K562 (cell line): Measurements from ENCODE around the gene STPG4. TPM values are rescaled to one million over a fixed set of nuclear protein-coding genes. Genes with fewer than 3 reads are reported as not detected.

Experiments used
- ATAC-seq: fragments of 200-7000 bp; cut with Tn5 transposase; 3 replicates; pipeline ENCODE4 v1.9.1; 2020; ENCODE audit warnings: moderate library complexity
- BruUV-seq: library from RNA; stranded (reverse); fragments of 400-500 nt; replicated peaks from 2 replicates; lab custom pipeline; 2021; lab: Mats Ljungman, UMichigan
- CTCF ChIA-PET: fragments of 300-600 bp; formaldehyde crosslinking; extraction: SDS; loops from one replicate; lab custom pipeline; 2021; ENCODE audit warnings: low intra/inter-chr PET ratio; lab: Yijun Ruan, JAX
- POLR2A ChIA-PET: fragments of 300-600, 350-650 bp; sonication (Branson Sonifier 250); formaldehyde crosslinking; extraction: SDS; loops from one replicate; lab custom pipeline; 2021; ENCODE audit warnings: antibody characterized with exemption, inconsistent platforms; lab: Yijun Ruan, JAX
- DNase-seq, 4 experiments: peaks; one replicate each; pipeline versions ENCODE4 v3.0.0 to v3.0.0-alpha.2; 2011 to 2018; ENCODE audit warnings: low spot score in 3 of 4, mixed read lengths in 3 of 4; ENCODE audit errors: extremely low read depth in 1 of 4
- FAIRE-seq: peaks from 2 replicates; lab custom pipeline; 2011; peaks lifted over from hg19 to GRCh38; lab: Jason Lieb, UNC
- H2AFZ ChIP-seq: 2 replicates; pipeline ENCODE4 v1.6.0; 2011; ENCODE audit warnings: low read depth, low read length, control low read depth, inconsistent platforms
- H3K27ac ChIP-seq: fragments of 200-600 bp; 3 replicates; pipeline ENCODE4 v1.8.0; 2011; ENCODE audit warnings: low read depth, mild to moderate bottlenecking, control low read depth, inconsistent platforms, low read length, moderate library complexity, mixed read lengths; ENCODE audit errors: extremely low read depth
- H3K27me3 ChIP-seq, 2 experiments: fragments of 300-600 bp in 1 of 2; 2 replicates in 1 of 2; 3 replicates in 1 of 2; pipeline versions ENCODE4 v1.6.0 to v1.8.0; 2011; ENCODE audit warnings: inconsistent platforms in 2 of 2, low read length in 2 of 2, mild to moderate bottlenecking in 1 of 2, mixed read lengths in 1 of 2, moderate library complexity in 1 of 2; ENCODE audit not compliant: control insufficient read depth in 2 of 2, insufficient read depth in 2 of 2
- H3K36me3 ChIP-seq: fragments of 300-600 bp; 3 replicates; pipeline ENCODE4 v1.8.0; 2011; ENCODE audit warnings: mild to moderate bottlenecking, low read length, inconsistent platforms; ENCODE audit not compliant: control insufficient read depth, insufficient read depth
- H3K4me1 ChIP-seq, 2 experiments: fragments of 200-600 bp in 1 of 2; replicated peaks in 1 of 2; 2 replicates in 1 of 2; 3 replicates in 1 of 2; pipeline versions ENCODE4 v1.5.1 to v1.8.0; 2011; ENCODE audit warnings: inconsistent platforms in 2 of 2, low read length in 2 of 2, mild to moderate bottlenecking in 1 of 2, mixed read lengths in 1 of 2, moderate library complexity in 1 of 2; ENCODE audit not compliant: control insufficient read depth in 2 of 2, insufficient read depth in 2 of 2
- H3K4me2 ChIP-seq: 2 replicates; pipeline ENCODE4 v1.6.1; 2011; ENCODE audit warnings: low read length, control low read depth, inconsistent platforms, mixed read lengths; ENCODE audit not compliant: insufficient read depth
- H3K4me3 ChIP-seq: fragments of 200-600 bp; sonication (generic), shearing (Covaris generic); 2 replicates; pipeline ENCODE4 v1.5.1; 2016; ENCODE audit warnings: control low read depth, inconsistent platforms
- H3K79me2 ChIP-seq: fragments of 200-600 bp; 3 replicates; pipeline ENCODE4 v1.8.0; 2011; ENCODE audit warnings: low read length, inconsistent platforms; ENCODE audit not compliant: control insufficient read depth, insufficient read depth
- H3K9ac ChIP-seq, 2 experiments: 2 replicates each; pipeline versions ENCODE4 v1.6.0 to v1.6.1; 2011; ENCODE audit warnings: low read depth in 2 of 2, low read length in 2 of 2, control low read depth in 1 of 2, inconsistent platforms in 1 of 2, mild to moderate bottlenecking in 1 of 2, mixed read lengths in 1 of 2; ENCODE audit not compliant: insufficient read depth in 1 of 2
- H3K9me1 ChIP-seq: one replicate; pipeline ENCODE4 v1.6.0; 2011; ENCODE audit warnings: inconsistent platforms, mild to moderate bottlenecking, low read length, moderate library complexity; ENCODE audit not compliant: control insufficient read depth, insufficient read depth
- H3K9me3 ChIP-seq: replicated peaks from 2 replicates; pipeline ENCODE4 v1.5.1; 2011; ENCODE audit warnings: low read depth, low read length, inconsistent platforms; ENCODE audit not compliant: control insufficient read depth, insufficient read depth
- H4K20me1 ChIP-seq: replicated peaks from 2 replicates; pipeline ENCODE4 v1.6.1; 2011; ENCODE audit warnings: low read length, inconsistent platforms, mixed read lengths; ENCODE audit not compliant: control insufficient read depth, insufficient read depth
- ATF6 ChIP-seq: sonication (generic); formaldehyde crosslinking; IDR thresholded peaks from 2 replicates; pipeline ENCODE4 v1.4.0; 2020; ENCODE audit warnings: mild to moderate bottlenecking, missing genetic modification reagents
- CBFB ChIP-seq: sonication (generic); formaldehyde crosslinking; IDR thresholded peaks from 2 replicates; pipeline ENCODE4 v1.4.0; 2020; ENCODE audit warnings: mild to moderate bottlenecking, missing genetic modification reagents
- CHCHD3 ChIP-seq: fragments of 250-450 bp; sonication (Bioruptor Pico); IDR thresholded peaks from 2 replicates; pipeline ENCODE4 v2.1.2; 2022; ENCODE audit warnings: mild to moderate bottlenecking
- ELK1 ChIP-seq: sonication (generic); formaldehyde crosslinking; IDR thresholded peaks from 2 replicates; pipeline ENCODE4 v1.8.1; 2022; ENCODE audit warnings: missing genetic modification reagents
- FOXP1 ChIP-seq: sonication (generic); formaldehyde crosslinking; IDR thresholded peaks from 2 replicates; pipeline ENCODE4 v1.8.0; 2022; ENCODE audit warnings: mild to moderate bottlenecking, missing genetic modification reagents
- PPARD ChIP-seq: fragments of 250-450 bp; sonication (Bioruptor Pico); IDR thresholded peaks from 2 replicates; pipeline ENCODE4 v1.8.0; 2022; ENCODE audit warnings: inconsistent platforms, mild to moderate bottlenecking, moderate library complexity
- PURB ChIP-seq: sonication (generic); formaldehyde crosslinking; IDR thresholded peaks from 2 replicates; pipeline ENCODE4 v1.9.0; 2021; ENCODE audit warnings: low read depth, mild to moderate bottlenecking, missing genetic modification reagents
- RERE ChIP-seq: sonication (generic); formaldehyde crosslinking; IDR thresholded peaks from 2 replicates; pipeline ENCODE4 v1.8.0; 2023; ENCODE audit warnings: missing genetic modification reagents, mild to moderate bottlenecking, borderline replicate concordance
- RFX1 ChIP-seq: fragments of 450-650 bp; IDR thresholded peaks from 2 replicates; pipeline ENCODE4 v1.6.1; 2016; ENCODE audit warnings: mild to moderate bottlenecking, moderate library complexity
- SAFB ChIP-seq: fragments of 200-400 bp; formaldehyde crosslinking; IDR thresholded peaks from 2 replicates; pipeline ENCODE4 v1.6.1; 2017; ENCODE audit warnings: low read depth, low read length, borderline replicate concordance
- STAG1 ChIP-seq: sonication (generic); formaldehyde crosslinking; IDR thresholded peaks from 2 replicates; pipeline ENCODE4 v1.5.0; 2020; ENCODE audit warnings: missing genetic modification reagents, borderline replicate concordance
- ZNF24 ChIP-seq: fragments of 450-650 bp; IDR thresholded peaks from 2 replicates; pipeline ENCODE4 v1.6.1; 2016
- WGBS: fragments of 100-300 bp; shearing (Covaris generic); methylation state at CpG from one replicate; pipeline ENCODE4 v1.1.6; 2016; ENCODE audit warnings: low coverage, mixed read lengths; ENCODE audit not compliant: insufficient coverage; ENCODE audit errors: missing lambda C conversion rate; 5-methylcytosine and 5-hydroxymethylcytosine counted together
- in situ Hi-C: fragments of 300-500 bp; cut with MboI; formaldehyde crosslinking; loops from 4 replicates; pipeline ENCODE4 v1.15.0; 2018; ENCODE audit warnings: inconsistent platforms, mixed read lengths
- intact Hi-C: fragments of 100-400 bp; cut with micrococcal nuclease; formaldehyde crosslinking; loops from 2 replicates; pipeline ENCODE4 v1.14.2; 2022
- polyA plus RNA-seq, 8 experiments: library from polyadenylated mRNA; depleted of rRNA in 4 of 8; stranded (reverse) in 5 of 8; unstranded in 3 of 8; fragments of >200 nt; fragmentation: Nextera tagmentation in 2 of 8; fragmentation: Illumina TruSeq in 1 of 8; extraction: Ambion mirVana in 2 of 8; extraction: Trizol in 1 of 8; gene quantifications; 2 replicates each; pipeline versions ENCODE4 v1.2.1 to v1.2.3, GENCODE V29; 2011 to 2014; ENCODE audit warnings: inconsistent platforms in 1 of 8, missing spikeins in 1 of 8
- total RNA-seq, 7 experiments: library from RNA; depleted of rRNA in 6 of 7; stranded (reverse); fragments of >200 nt in 6 of 7; fragmentation: Illumina TruSeq in 2 of 7; extraction: Trizol in 2 of 7; gene quantifications; 2 replicates each; pipeline versions ENCODE4 v1.2.1 to v1.2.3, GENCODE V29; 2011 to 2021; ENCODE audit warnings: low replicate concordance in 1 of 7

Gene STPG4
- total and polyA plus RNA-seq, 9 of the 15 experiments (the other 6 are each of a cell fraction or from before 2014, with no cell fraction given): 0.10 to 0.68 (median 0.22) TPM; not detected in 6

- 52% methylated on average over 7 of the region's 7 CpGs for WGBS
- Histone ChIP-seq H3K4me1 (no peaks in the 10 kb centered on the region; a peak in 1 of 5 replicates), H4K20me1 (no peaks in the 10 kb centered on the region), H3K4me3 (no peak overlapping the region), H3K36me3 (no peaks in the 10 kb centered on the region), H3K4me2 (no peak overlapping the region), H3K9me1 (no peaks in the 10 kb centered on the region), H2AFZ (no peak overlapping the region), H3K27me3 (no peaks in the 10 kb centered on the region), H3K79me2 (no peaks in the 10 kb centered on the region), H3K9me3 (no peaks in the 10 kb centered on the region), H3K9ac (no peak overlapping the region), H3K27ac (no peak overlapping the region)
- no peak for TF ChIP-seq CBFB (CRISPR knock-in tag)
- no peak for TF ChIP-seq ATF6 (CRISPR knock-in tag)
- no peak for TF ChIP-seq CHCHD3 (CRISPR knock-in tag)
- no peak for TF ChIP-seq SAFB
- TF ChIP-seq STAG1 (CRISPR knock-in tag): no peak
- TF ChIP-seq FOXP1 (CRISPR knock-in tag): no peak
- TF ChIP-seq ELK1 (CRISPR knock-in tag): no peak
- no peak for TF ChIP-seq PPARD (CRISPR knock-in tag)
- no peak for TF ChIP-seq RFX1
- TF ChIP-seq ZNF24: no peak
- TF ChIP-seq PURB: no peak
- no peak for TF ChIP-seq RERE
- in situ Hi-C loops (no loop called here), intact Hi-C loops (no loop called here)
- DNase-seq (no peak), ATAC-seq (peak; percentile 69), FAIRE-seq (no peak)
- POLR2A ChIA-PET: no interaction called here
- no TSS peak for BruUV-seq
- CTCF ChIA-PET: no interaction called here
These were observed 60.5 kb downstream of the STPG4 start for GRCh38 chr2:47094511-47095142.
